K562 (cell line): ENCODE measurements around the gene KLHL20. TPM values are rescaled to one million over a fixed set of nuclear protein-coding genes. Genes with fewer than 3 reads are reported as not detected.

Source experiments
- CHCHD3 ChIP-seq: fragments of 250-450 bp; sonication (Bioruptor Pico); IDR thresholded peaks from 2 replicates; pipeline ENCODE4 v2.1.2; 2022; ENCODE audit warnings: mild to moderate bottlenecking
- FOXK2 ChIP-seq, 2 experiments: fragments of 450-650 bp; IDR thresholded peaks in 1 of 2; conservative IDR thresholded peaks in 1 of 2; 2 replicates each; pipeline ENCODE4 v1.6.1; 2016; ENCODE audit warnings: low read depth in 2 of 2, mild to moderate bottlenecking in 1 of 2
- FOXP1 ChIP-seq: sonication (generic); formaldehyde crosslinking; IDR thresholded peaks from 2 replicates; pipeline ENCODE4 v1.8.0; 2022; ENCODE audit warnings: mild to moderate bottlenecking, missing genetic modification reagents
- GABPB2 ChIP-seq: fragments of 250-450 bp; sonication (Bioruptor Pico); conservative IDR thresholded peaks from 2 replicates; pipeline ENCODE4 v1.5.1; 2021; ENCODE audit warnings: mild to moderate bottlenecking
- HNRNPK ChIP-seq: fragments of 200-400 bp; formaldehyde crosslinking; IDR thresholded peaks from one replicate; pipeline ENCODE4 v1.6.1; 2018; ENCODE audit warnings: mild to moderate bottlenecking, low read depth, low read length; ENCODE audit not compliant: poor library complexity, severe bottlenecking
- KHSRP ChIP-seq: fragments of 450-650 bp; IDR thresholded peaks from 2 replicates; pipeline ENCODE4 v1.6.1; 2017
- POLR2AphosphoS5 ChIP-seq: IDR thresholded peaks from 2 replicates; pipeline ENCODE4 v1.6.1; 2011; ENCODE audit warnings: mild to moderate bottlenecking, low read depth, low read length, moderate library complexity; ENCODE audit not compliant: control insufficient read depth, insufficient read depth
- POLR3A ChIP-seq: IDR thresholded peaks from 2 replicates; pipeline ENCODE4 v1.6.1; 2011; ENCODE audit warnings: borderline replicate concordance, mild to moderate bottlenecking, moderate library complexity; ENCODE audit not compliant: insufficient read length, insufficient read depth; ENCODE audit errors: extremely low read depth
- SIX5 ChIP-seq, 2 experiments: IDR thresholded peaks; 2 replicates each; pipeline ENCODE4 v1.6.1; 2011; ENCODE audit warnings: low read length in 2 of 2, borderline replicate concordance in 1 of 2, low read depth in 1 of 2, mild to moderate bottlenecking in 1 of 2, moderate library complexity in 1 of 2; ENCODE audit not compliant: insufficient read depth in 1 of 2
- SMARCA5 ChIP-seq: fragments of 450-650 bp; IDR thresholded peaks from 2 replicates; pipeline ENCODE4 v1.6.1; 2016
- TCF3 ChIP-seq: sonication (generic); formaldehyde crosslinking; IDR thresholded peaks from 2 replicates; pipeline ENCODE4 v1.4.0; 2020; ENCODE audit warnings: mild to moderate bottlenecking, missing genetic modification reagents
- ZNF217 ChIP-seq: sonication (generic); formaldehyde crosslinking; IDR thresholded peaks from 2 replicates; pipeline ENCODE4 v1.8.0; 2022; ENCODE audit warnings: mild to moderate bottlenecking, missing genetic modification reagents
- polyA plus RNA-seq, 8 experiments: library from polyadenylated mRNA; depleted of rRNA in 4 of 8; stranded (reverse) in 5 of 8; unstranded in 3 of 8; fragments of >200 nt; fragmentation: Nextera tagmentation in 2 of 8; fragmentation: Illumina TruSeq in 1 of 8; extraction: Ambion mirVana in 2 of 8; extraction: Trizol in 1 of 8; gene quantifications; 2 replicates each; pipeline versions ENCODE4 v1.2.1 to v1.2.3, GENCODE V29; 2011 to 2014; ENCODE audit warnings: inconsistent platforms in 1 of 8, missing spikeins in 1 of 8
- total RNA-seq, 7 experiments: library from RNA; depleted of rRNA in 6 of 7; stranded (reverse); fragments of >200 nt in 6 of 7; fragmentation: Illumina TruSeq in 2 of 7; extraction: Trizol in 2 of 7; gene quantifications; 2 replicates each; pipeline versions ENCODE4 v1.2.1 to v1.2.3, GENCODE V29; 2011 to 2021; ENCODE audit warnings: low replicate concordance in 1 of 7
- TF ChIP-seq, protein P1 (sequence below), 3 experiments: fragments of 200-800 bp in 1 of 3; sonication (Bioruptor generic) in 1 of 3; sonication (generic) in 1 of 3; formaldehyde crosslinking in 1 of 3; IDR thresholded peaks; 2 replicates each; pipeline versions ENCODE4 v1.6.1 to v1.8.0; 2016 to 2022; ENCODE audit warnings: mild to moderate bottlenecking in 2 of 3, missing compliant biosample characterization in 2 of 3, missing genetic modification characterization in 2 of 3, missing genetic modification reagents in 1 of 3
- TF ChIP-seq, protein P2 (sequence below), 2 experiments: fragments of 250-450 bp in 1 of 2; fragments of 450-650 bp in 1 of 2; sonication (Bioruptor Pico) in 1 of 2; IDR thresholded peaks; 2 replicates each; pipeline versions ENCODE4 v1.6.1 to v1.8.0; 2016 to 2021; ENCODE audit warnings: mild to moderate bottlenecking in 2 of 2, moderate library complexity in 2 of 2, missing compliant biosample characterization in 1 of 2, missing genetic modification characterization in 1 of 2
- TF ChIP-seq, protein P3 (sequence below): fragments of 250-450 bp; sonication (Bioruptor Pico); IDR thresholded peaks from 2 replicates; pipeline ENCODE4 v1.6.1; 2021; ENCODE audit warnings: mild to moderate bottlenecking
- TF ChIP-seq, protein P4 (sequence below): IDR thresholded peaks from 3 replicates; pipeline ENCODE4 v1.6.1; 2011; ENCODE audit warnings: borderline replicate concordance, mild to moderate bottlenecking, moderate library complexity; ENCODE audit not compliant: insufficient read length; ENCODE audit errors: extremely low read depth
- TF ChIP-seq, protein P5 (sequence below): fragments of 250-450 bp; sonication (Bioruptor Pico); IDR thresholded peaks from 2 replicates; pipeline ENCODE4 v1.8.0; 2021; ENCODE audit warnings: mild to moderate bottlenecking, moderate library complexity
- TF ChIP-seq, protein P6 (sequence below): fragments of 250-450 bp; sonication (Bioruptor Pico); IDR thresholded peaks from 2 replicates; pipeline ENCODE4 v1.5.0; 2021

Gene KLHL20
- total and polyA plus RNA-seq, 9 of the 15 experiments (the other 6 are each of a cell fraction or from before 2014, with no cell fraction given): 8.9 to 23.2 (median 16.8) TPM

DNA sequence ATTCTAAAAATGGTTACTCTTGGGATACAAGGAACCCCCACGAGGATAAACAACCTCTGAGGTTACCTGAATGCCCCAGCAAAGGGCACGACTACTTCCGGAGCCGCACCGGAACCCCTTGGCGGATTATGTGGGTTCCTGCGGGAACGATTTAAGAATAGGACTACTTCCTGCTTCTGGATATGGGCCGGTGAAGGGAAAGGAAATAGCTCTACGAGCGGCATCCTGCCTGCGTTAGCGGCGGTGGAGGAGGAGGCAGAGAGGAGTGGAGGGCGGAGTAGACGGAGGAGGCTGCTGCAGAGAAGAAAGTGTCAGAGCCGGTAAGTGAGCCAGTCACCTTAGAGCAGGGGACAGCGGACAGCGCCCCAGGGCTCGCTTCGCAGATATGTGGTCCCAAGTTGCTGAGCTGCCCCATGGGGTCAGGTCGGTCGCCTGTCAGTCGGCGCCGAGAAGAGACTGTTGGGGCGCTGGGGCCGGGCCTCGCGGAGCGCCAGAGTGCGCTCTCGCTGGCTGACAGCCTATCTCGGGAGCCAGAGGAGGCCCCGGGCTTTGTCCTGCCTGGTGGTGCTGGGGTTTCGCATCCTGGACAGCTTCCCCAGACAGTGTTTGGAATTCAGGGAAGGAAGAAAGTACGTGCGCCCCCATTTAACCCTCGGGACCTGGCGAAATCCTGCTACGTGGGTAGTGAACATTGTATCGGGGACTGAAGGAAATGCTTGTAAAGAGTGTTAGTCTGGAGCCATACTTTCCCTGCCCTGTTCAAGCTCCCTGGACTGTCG, at the start of gene KLHL20 (continued):
- TF ChIP-seq, protein P1, sequence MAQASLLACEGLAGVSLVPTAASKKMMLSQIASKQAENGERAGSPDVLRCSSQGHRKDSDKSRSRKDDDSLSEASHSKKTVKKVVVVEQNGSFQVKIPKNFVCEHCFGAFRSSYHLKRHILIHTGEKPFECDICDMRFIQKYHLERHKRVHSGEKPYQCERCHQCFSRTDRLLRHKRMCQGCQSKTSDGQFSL (CRISPR knock-in tag; IDR thresholded peaks at IDR 0.05): no peak
- TF ChIP-seq, protein P1 (tag; IDR thresholded peaks at IDR 0.05): no peak; a peak in 1 of 4 replicates
- TF ChIP-seq GABPB2 (CRISPR knock-in tag) (no peak), SIX5 (IDR thresholded peaks at IDR 0.05; ENCODE audit: borderline replicate concordance in 1 of 2, insufficient read depth in 1 of 2, low read depth in 1 of 2, low read length in 2 of 2) (peak; percentile 44 to 56; a peak in 2 of 4 replicates), FOXP1 (CRISPR knock-in tag) (no peak), ZNF217 (CRISPR knock-in tag) (no peak), SMARCA5 (peak; percentile 87), HNRNPK (no peak), POLR2AphosphoS5 (peak; percentile 97), CHCHD3 (CRISPR knock-in tag) (no peak), POLR3A (no peak), TCF3 (CRISPR knock-in tag) (no peak; the same call in 1 of the 2 replicates), FOXK2 (conservative IDR thresholded peaks at IDR 0.05 in 1 of 2, IDR thresholded peaks at IDR 0.05 in 1 of 2; ENCODE audit: low read depth in 2 of 2) (peak; percentile 90 to 95), KHSRP (peak; percentile 28; the same call in 1 of the 2 replicates)
- TF ChIP-seq, protein P2, sequence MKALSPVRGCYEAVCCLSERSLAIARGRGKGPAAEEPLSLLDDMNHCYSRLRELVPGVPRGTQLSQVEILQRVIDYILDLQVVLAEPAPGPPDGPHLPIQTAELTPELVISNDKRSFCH (CRISPR knock-in tag; IDR thresholded peaks at IDR 0.05): no peak
- TF ChIP-seq, protein P2 (tag; IDR thresholded peaks at IDR 0.05): peak; percentile 80; the same call in 1 of the 2 replicates
- TF ChIP-seq, protein P3, sequence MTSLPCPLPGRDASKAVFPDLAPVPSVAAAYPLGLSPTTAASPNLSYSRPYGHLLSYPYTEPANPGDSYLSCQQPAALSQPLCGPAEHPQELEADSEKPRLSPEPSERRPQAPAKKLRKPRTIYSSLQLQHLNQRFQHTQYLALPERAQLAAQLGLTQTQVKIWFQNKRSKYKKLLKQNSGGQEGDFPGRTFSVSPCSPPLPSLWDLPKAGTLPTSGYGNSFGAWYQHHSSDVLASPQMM (CRISPR knock-in tag): no peak
- TF ChIP-seq, protein P4, sequence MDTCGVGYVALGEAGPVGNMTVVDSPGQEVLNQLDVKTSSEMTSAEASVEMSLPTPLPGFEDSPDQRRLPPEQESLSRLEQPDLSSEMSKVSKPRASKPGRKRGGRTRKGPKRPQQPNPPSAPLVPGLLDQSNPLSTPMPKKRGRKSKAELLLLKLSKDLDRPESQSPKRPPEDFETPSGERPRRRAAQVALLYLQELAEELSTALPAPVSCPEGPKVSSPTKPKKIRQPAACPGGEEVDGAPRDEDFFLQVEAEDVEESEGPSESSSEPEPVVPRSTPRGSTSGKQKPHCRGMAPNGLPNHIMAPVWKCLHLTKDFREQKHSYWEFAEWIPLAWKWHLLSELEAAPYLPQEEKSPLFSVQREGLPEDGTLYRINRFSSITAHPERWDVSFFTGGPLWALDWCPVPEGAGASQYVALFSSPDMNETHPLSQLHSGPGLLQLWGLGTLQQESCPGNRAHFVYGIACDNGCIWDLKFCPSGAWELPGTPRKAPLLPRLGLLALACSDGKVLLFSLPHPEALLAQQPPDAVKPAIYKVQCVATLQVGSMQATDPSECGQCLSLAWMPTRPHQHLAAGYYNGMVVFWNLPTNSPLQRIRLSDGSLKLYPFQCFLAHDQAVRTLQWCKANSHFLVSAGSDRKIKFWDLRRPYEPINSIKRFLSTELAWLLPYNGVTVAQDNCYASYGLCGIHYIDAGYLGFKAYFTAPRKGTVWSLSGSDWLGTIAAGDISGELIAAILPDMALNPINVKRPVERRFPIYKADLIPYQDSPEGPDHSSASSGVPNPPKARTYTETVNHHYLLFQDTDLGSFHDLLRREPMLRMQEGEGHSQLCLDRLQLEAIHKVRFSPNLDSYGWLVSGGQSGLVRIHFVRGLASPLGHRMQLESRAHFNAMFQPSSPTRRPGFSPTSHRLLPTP: no peak
- TF ChIP-seq, protein P5, sequence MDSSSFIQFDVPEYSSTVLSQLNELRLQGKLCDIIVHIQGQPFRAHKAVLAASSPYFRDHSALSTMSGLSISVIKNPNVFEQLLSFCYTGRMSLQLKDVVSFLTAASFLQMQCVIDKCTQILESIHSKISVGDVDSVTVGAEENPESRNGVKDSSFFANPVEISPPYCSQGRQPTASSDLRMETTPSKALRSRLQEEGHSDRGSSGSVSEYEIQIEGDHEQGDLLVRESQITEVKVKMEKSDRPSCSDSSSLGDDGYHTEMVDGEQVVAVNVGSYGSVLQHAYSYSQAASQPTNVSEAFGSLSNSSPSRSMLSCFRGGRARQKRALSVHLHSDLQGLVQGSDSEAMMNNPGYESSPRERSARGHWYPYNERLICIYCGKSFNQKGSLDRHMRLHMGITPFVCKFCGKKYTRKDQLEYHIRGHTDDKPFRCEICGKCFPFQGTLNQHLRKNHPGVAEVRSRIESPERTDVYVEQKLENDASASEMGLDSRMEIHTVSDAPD (CRISPR knock-in tag): no peak
- TF ChIP-seq, protein P6, sequence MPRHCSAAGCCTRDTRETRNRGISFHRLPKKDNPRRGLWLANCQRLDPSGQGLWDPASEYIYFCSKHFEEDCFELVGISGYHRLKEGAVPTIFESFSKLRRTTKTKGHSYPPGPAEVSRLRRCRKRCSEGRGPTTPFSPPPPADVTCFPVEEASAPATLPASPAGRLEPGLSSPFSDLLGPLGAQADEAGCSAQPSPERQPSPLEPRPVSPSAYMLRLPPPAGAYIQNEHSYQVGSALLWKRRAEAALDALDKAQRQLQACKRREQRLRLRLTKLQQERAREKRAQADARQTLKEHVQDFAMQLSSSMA (CRISPR knock-in tag): 0 out of 2 replicates have a peak, but pooled peaks have one; percentile 25
